Skeletal muscle tissue (tissue), 4 donors: Measurements from ENCODE around the gene EGLN1. TPM values are rescaled to one million over a fixed set of nuclear protein-coding genes. Genes with fewer than 3 reads are reported as not detected.

Experiments
- H3K27ac ChIP-seq: one replicate; pipeline ENCODE4 v1.7.0; 2013; ENCODE audit warnings: mild to moderate bottlenecking, low read depth, low read length, inconsistent platforms
- H3K27me3 ChIP-seq, 3 donors: one replicate each; pipeline ENCODE4 v1.7.0; 2013; ENCODE audit warnings: low read length in 3 of 3; ENCODE audit not compliant: control insufficient read depth in 3 of 3, insufficient read depth in 3 of 3
- H3K36me3 ChIP-seq, 3 donors: one replicate each; pipeline ENCODE4 v1.7.0; 2013; ENCODE audit warnings: low read length in 3 of 3; ENCODE audit not compliant: control insufficient read depth in 3 of 3, insufficient read depth in 3 of 3
- H3K4me1 ChIP-seq, 3 donors: one replicate each; pipeline ENCODE4 v1.7.0; 2013; ENCODE audit warnings: low read length in 3 of 3, mild to moderate bottlenecking in 3 of 3; ENCODE audit not compliant: control insufficient read depth in 3 of 3, insufficient read depth in 3 of 3
- H3K4me3 ChIP-seq, 3 donors: one replicate each; pipeline ENCODE4 v1.7.0; 2013; ENCODE audit warnings: low read length in 3 of 3
- H3K9ac ChIP-seq, 3 donors: one replicate each; pipeline ENCODE4 v1.7.0; 2013; ENCODE audit warnings: low read length in 3 of 3, mild to moderate bottlenecking in 3 of 3, moderate library complexity in 2 of 3, low read depth in 1 of 3
- H3K9me3 ChIP-seq, 3 donors: one replicate each; pipeline ENCODE4 v1.7.0; 2013; ENCODE audit warnings: low read length in 3 of 3; ENCODE audit not compliant: control insufficient read depth in 3 of 3
- total RNA-seq: library from RNA; depleted of rRNA; stranded (reverse); fragments of >200 nt; gene quantifications from one replicate; pipeline ENCODE4 v1.2.3, GENCODE V29; 2014
- donor health status: Osteomylitis.

EGLN1 gene
- total RNA-seq, 1 donor from 2014 or later, result 55.3 TPM

GRCh38 chr1:231324660-231325059, 97.4 kb downstream of the EGLN1 start:
- Histone ChIP-seq H3K36me3 (no peaks in the 10 kb centered on the region), H3K4me1 (no peaks in the 10 kb centered on the region), H3K9me3 (no peaks in the 10 kb centered on the region), H3K27me3 (no peaks in the 10 kb centered on the region), H3K9ac (no peak overlapping the region), H3K4me3 (no peak overlapping the region), H3K27ac (no peak overlapping the region)

DNA sequence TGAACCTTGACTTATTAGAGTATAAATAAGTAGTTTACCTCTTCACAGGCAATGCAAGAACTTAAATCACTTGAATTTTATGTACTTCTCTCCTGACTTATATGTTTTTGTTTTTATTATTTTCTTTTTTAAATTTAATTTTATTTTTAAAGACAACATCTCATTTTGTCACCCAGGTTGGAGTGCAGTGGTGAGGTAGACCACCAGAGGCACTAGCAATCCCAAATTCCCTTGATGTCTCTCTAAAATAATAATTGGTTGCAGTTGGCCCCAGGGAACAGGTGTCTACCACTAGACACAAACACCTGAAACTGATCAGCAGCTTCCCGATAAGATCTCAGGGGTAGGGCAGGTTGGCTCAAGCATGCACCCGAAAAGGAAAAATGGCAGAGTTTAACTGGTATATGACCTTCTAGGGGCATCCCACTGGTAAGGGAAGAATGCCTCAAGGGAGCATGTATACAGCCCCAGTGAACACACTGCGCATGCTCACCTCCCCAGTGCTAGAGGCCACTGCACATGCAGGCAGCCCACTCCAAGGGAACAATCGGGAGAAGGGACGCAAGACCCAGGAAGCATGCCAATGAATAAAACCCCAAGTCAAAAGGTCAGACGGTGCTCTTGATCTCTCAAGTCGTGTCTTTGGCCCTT, 99.1 kb downstream of the EGLN1 start:
- H3K4me3 ChIP-seq, result no peak overlapping the region
- H3K27ac ChIP-seq, result no peak overlapping the region
- no peak overlapping the region for H3K9ac ChIP-seq
- no peaks in the 10 kb centered on the region for H3K27me3 ChIP-seq
- no peaks in the 10 kb centered on the region for H3K36me3 ChIP-seq
- no peaks in the 10 kb centered on the region for H3K4me1 ChIP-seq
- H3K9me3 ChIP-seq, result no peaks in the 10 kb centered on the region

- H3K9ac ChIP-seq, result no peak overlapping the region
- no peaks in the 10 kb centered on the region for H3K9me3 ChIP-seq
- no peaks in the 10 kb centered on the region for H3K36me3 ChIP-seq
- H3K27me3 ChIP-seq, result no peaks in the 10 kb centered on the region
- H3K4me3 ChIP-seq, result no peak overlapping the region
- H3K27ac ChIP-seq, result no peak overlapping the region
- no peaks in the 10 kb centered on the region for H3K4me1 ChIP-seq
Measured at GRCh38 chr1:231319080-231319479, 103.0 kb downstream of the EGLN1 start.

DNA sequence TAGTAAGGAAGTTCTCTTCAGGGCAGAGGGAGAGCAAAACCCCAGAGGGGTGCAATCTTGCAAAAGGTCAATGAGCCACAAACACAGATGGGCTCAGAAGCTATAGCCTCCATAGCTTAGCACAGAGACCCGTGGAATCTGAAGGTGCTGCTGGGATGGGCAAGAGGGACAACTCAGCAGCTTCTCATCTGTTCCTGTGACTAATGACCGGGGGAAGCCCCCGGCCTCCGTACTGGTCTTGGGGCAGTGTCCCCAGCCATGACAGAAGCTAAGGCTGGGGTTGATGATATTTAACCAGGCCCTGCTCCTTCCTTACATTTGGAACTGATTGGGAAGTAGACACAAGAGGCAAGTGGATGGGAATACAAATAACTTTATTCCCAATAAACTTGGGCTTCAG, 103.5 kb downstream of the EGLN1 start:
- Histone ChIP-seq H3K9me3 (no peaks in the 10 kb centered on the region), H3K4me3 (no peak overlapping the region), H3K4me1 (no peaks in the 10 kb centered on the region), H3K9ac (no peak overlapping the region), H3K27ac (no peak overlapping the region), H3K36me3 (no peaks in the 10 kb centered on the region), H3K27me3 (no peaks in the 10 kb centered on the region)

GRCh38 chr1:231318015-231318355, 104.1 kb downstream of the EGLN1 start:
- Histone ChIP-seq H3K4me1 (no peaks in the 10 kb centered on the region), H3K27ac (no peak overlapping the region), H3K9ac (no peak overlapping the region), H3K4me3 (no peak overlapping the region), H3K36me3 (no peaks in the 10 kb centered on the region), H3K9me3 (no peaks in the 10 kb centered on the region), H3K27me3 (no peaks in the 10 kb centered on the region)

- no peaks in the 10 kb centered on the region for H3K36me3 ChIP-seq
- no peak overlapping the region for H3K4me3 ChIP-seq
- no peaks in the 10 kb centered on the region for H3K9me3 ChIP-seq
- H3K4me1 ChIP-seq, result no peaks in the 10 kb centered on the region
- H3K9ac ChIP-seq, result no peak overlapping the region
- H3K27me3 ChIP-seq, result no peaks in the 10 kb centered on the region
- H3K27ac ChIP-seq, result no peak overlapping the region
Measured at GRCh38 chr1:231317306-231318014, 104.6 kb downstream of the EGLN1 start.

- Histone ChIP-seq H3K36me3 (no peaks in the 10 kb centered on the region), H3K9me3 (no peaks in the 10 kb centered on the region), H3K9ac (no peak overlapping the region), H3K27ac (no peak overlapping the region), H3K27me3 (no peaks in the 10 kb centered on the region), H3K4me3 (no peak overlapping the region), H3K4me1 (no peaks in the 10 kb centered on the region)
Measured at GRCh38 chr1:231315887-231316286, 106.2 kb downstream of the EGLN1 start.

Other genes starting within 250 kb of the EGLN1 start
- gene GNPAT, start 181.1 kb downstream of the EGLN1 start, total RNA-seq, result 58.5 TPM
- 12.5 TPM for gene EXOC8, start 84.4 kb downstream of the EGLN1 start, total RNA-seq
- gene SPRTN, start 84.0 kb downstream of the EGLN1 start, total RNA-seq, result 5.7 TPM
- gene TSNAX, start 106.4 kb upstream of the EGLN1 start, total RNA-seq, result 27.7 TPM
- 12.5 TPM for gene DISC1, start 204.5 kb upstream of the EGLN1 start, total RNA-seq